ENCODE results near the gene SLC23A3. TPM values are rescaled to one million over a fixed set of nuclear protein-coding genes. Genes with fewer than 3 reads are reported as not detected.

Gene SLC23A3, protein sequence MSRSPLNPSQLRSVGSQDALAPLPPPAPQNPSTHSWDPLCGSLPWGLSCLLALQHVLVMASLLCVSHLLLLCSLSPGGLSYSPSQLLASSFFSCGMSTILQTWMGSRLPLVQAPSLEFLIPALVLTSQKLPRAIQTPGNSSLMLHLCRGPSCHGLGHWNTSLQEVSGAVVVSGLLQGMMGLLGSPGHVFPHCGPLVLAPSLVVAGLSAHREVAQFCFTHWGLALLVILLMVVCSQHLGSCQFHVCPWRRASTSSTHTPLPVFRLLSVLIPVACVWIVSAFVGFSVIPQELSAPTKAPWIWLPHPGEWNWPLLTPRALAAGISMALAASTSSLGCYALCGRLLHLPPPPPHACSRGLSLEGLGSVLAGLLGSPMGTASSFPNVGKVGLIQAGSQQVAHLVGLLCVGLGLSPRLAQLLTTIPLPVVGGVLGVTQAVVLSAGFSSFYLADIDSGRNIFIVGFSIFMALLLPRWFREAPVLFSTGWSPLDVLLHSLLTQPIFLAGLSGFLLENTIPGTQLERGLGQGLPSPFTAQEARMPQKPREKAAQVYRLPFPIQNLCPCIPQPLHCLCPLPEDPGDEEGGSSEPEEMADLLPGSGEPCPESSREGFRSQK
- 0.39 to 1.6 TPM (median 0.51 TPM) in 5 replicates for total RNA-seq (2022; extraction: Qiagen RNA extraction; ENCODE audit: low read depth)

DNA sequence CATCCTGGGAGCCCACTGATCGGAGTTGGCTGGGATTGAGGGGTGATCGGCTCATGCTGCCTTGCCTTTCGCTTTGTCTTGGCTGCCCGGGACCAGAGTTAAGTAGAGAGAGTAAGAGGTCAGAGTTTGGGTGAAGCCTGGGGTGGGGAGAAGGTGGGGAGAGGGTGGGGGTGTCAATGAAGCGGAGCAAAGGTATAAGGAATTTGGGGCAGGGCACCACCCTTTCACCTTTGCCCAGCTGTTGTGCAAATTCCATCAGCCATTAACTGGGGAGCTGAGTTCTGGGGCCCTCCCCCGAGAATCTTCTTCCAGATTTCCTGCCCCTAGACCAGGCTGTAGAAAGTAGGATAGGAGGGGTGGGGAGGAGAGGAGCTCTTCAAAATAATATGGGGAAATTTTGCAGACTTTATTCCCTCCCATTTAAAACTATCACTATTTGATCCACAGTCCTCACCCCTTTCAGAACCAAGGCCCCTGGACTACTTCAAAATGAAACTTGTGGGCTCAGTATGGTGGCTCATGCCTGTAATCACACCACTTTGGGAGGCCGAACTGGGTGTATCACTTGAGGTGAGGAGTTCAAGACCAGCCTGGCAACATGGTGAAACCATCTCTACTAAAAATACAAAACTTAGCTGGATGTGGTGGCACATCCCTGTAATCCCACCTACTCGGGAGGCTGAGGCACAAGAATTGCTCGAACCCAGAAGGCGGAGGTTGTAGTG is at the start of gene SLC23A3:
Gene SLC23A3, minus strand, starts transcription at position 100 of the 725 bp plus-strand sequence. Its CDS starts 45 bp downstream, at position 55.

DNA sequence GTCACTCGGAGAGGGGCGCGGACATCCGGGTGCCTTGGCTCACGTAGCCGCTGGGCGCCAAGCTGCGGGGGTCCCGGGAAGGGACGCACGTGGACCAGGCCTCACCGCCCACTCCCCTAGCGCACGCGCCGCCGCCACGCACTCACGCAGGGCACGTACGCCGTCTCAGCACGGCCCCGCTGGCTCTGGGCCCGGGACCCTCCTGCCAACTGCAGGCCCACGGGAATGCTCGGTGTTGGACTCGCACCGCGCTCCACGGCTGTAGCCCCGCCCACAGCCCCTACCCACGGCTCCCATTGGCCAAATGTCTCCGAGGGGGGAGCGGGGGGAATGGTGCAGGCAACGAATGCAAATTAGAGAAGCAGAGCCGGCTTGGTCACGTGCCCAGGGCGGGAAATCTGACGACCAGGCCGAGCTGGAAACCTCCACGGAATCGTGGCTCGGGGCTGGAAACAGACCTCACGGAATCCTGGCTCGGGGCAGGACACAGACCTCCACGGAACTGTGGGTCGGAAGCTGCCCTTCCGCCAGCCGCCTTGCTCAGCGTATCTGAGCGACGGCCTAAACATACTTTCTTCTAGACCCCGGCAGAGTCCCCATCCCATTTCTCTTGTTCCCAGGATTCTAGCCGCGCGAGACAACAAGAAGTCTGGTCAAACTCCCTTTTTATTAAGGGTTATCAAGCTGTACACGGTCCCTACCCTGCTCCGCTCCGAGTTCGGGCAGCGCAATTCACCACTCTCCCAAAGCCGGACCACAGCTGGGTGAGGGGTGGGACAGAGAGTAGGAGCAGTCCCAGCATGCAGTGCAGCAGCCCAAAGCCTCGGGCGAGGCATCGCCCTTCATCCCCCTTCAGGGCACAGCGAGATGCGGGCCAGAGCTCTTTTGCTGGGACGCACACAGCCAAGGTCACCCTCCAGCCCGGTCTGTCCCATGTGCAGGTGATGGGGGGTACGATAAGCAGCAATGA is 49.2 kb upstream of the SLC23A3 start, which contains the start of gene ABCB6:
Gene ABCB6, minus strand, starts transcription at position 227 of the 970 bp plus-strand sequence. CDS start 285 bp downstream, outside the sequence.

DNA sequence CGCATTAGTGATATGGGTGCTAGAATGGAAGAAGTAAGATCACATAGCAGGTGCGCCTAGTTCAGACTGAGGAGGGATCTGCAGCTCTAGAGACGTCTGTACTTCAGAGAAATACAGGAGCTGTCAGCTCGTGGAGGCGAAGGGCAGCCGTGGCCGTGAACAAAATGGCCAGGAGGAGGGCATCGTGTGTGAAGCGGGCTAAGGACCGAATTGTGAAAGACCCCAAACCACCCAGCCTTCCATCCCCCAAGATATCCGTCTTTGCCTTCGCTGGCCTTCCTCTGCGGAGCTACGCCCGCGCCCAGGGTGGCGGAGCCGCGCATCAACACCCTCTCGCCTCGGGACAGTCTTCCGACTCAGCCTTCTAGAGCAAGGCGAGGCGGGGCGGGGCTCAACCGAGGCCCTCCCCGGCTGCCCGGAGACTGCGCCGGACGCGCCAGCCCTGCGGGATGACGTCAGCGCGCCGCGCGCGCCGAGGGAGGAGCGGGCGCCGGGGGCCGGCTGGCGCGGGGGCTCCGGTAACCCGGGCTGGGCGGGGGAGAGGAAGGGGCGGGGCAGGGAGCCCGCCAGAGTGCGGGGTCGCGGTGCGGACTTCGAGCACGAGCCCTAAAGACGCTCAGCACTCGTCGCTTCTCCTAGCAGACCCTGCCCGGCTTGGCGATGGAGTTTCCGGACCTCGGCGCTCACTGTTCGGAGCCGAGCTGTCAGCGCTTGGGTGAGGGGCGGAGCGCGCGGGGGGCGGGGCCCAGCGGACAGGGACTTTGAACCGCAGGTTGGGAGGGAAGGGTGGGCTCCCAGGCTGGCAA is 36.7 kb upstream of the SLC23A3 start, which contains the start of gene ZFAND2B:
Gene ZFAND2B, plus strand, starts transcription at position 455 of the 806 bp plus-strand sequence. Its CDS starts 206 bp downstream, at position 661.

DNA sequence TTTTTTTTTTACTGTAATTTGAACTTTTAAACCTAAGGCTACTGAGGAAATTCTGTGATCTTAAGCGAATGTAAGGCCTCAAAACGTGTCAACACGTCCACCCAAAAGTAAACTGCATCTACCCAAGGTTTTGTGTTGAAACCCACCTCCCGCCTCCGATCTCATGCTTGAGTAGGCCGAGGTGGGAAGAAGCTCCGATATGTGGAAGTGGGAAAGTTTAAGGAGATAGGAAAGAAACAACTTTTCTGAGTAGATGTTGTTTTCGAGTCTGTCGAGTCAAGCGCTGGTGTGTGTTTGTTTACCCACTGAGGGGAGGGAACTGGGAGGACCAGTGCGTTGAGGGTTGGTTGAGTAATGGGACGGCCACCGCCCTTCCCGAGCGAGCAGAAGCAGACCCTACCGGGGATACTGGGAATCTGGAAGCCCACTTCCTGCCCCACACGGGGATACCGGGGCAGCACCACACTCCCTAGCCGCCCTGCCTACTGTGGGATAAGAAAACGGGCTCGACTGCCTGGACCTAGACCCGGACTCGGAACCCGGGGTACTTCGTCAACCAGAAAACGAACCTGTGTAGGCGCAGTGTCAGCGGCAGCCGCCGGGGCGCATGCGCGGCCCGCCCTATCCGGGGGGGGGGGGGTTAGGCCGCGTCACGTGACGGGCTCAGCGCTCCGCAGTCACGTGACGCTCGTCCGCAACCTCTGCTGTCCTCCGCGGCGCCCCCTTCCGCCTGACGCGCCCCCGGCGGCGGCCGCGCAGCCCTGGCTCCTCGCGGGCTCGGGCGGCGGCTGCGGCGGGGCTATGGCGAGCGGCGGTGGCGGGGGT is 7.9 kb upstream of the SLC23A3 start, which contains the start of gene RETREG2:
Gene RETREG2, plus strand, starts transcription at position 724 of the 825 bp plus-strand sequence. Its CDS starts 78 bp downstream, at position 802.

DNA sequence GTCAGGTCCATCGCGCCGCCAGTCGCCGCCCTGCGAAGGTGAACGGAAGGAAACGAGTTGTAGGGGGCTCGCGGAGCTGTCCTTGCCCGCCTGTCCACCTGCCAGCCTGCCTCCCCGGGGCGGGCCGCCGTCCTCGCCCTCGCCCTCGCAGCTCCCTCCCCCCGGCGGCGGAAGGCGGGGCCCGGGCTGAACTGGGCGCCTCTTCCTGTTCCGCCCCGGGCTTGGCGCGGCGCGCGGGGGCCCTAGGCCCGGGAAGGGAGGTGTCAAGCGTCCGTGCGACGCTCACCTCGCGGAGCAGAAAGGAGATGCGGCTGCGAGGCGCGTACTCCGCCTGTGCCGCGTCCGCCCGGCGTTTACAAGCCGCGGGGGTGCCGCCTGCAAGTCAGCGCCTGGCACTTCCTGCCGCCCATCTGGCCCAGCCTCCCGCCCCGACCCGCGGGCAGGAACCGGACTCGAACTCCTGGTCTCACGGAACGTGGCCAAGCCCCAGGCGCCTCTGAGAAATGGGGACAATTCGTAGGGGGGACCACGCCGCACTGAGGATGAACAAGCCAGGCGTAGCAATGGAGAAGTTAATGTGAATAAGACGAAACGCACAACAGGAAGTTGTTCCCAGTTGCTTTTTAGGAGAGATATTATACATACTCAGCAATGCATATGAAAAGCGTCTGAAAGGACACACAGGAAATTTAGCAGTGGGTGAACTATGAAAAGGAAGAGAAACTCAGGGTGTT is 7.2 kb upstream of the SLC23A3 start, which contains the start of gene CNPPD1:
Gene CNPPD1, minus strand, starts transcription at position 108 of the 734 bp plus-strand sequence. Its CDS starts 97 bp downstream, at position 11.

DNA sequence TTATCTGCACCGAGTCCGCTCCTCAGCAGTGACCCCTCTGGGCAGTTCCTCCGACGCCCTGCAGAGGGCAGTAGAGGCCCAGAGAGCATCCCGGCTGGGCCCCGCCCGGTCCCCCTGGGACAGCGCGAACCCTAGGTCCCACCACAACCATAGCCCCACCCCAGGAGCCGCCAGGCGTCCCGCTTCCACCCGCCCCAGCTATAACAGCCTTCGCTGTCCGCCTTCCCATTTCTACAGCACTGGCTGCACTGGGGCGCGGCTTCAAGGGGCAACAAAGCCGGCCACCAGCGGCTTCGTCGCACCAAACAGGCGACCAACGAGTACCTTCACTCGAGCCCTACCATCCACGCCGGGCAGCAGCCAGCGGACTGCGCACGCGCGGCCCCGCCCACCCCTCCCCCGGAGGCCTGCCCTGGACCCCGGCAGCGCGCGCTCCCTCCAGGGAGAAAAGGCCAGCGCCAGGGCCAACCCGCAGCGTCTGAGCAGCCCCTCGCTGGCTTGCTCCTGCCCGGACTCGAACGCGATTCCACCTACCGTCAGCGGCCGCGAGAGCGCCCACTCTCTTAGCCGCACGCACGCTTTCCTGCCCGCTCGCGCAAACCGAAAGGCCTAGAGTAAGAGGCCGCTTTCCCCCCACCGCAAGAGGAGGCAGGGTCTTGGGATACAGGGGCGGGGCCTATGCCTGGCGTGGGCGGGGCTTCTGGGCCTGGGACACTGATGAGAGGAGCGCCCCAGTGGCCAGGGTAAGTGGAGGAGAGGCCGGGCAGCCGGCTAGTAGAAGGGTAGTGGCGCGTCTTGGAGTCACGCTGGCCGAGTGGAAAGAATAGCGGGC is 9.4 kb downstream of the SLC23A3 start, which contains the start of gene NHEJ1:
Gene NHEJ1, minus strand, starts transcription at position 630 of the 832 bp plus-strand sequence. CDS start 2,453 bp downstream, outside the sequence.

Other genes with a start within 250 kb of the SLC23A3 start
- 3.2 to 6.1 TPM (median 5.3 TPM) in 5 replicates for gene CDK5R2, start 210.4 kb downstream of the SLC23A3 start, total RNA-seq (2022; extraction: Qiagen RNA extraction; ENCODE audit: low read depth)
- not detected in 5 replicates for gene FEV, start 184.8 kb downstream of the SLC23A3 start, total RNA-seq (2022; extraction: Qiagen RNA extraction; ENCODE audit: low read depth)
- gene CRYBA2, start 176.6 kb downstream of the SLC23A3 start, total RNA-seq (2022; extraction: Qiagen RNA extraction; ENCODE audit: low read depth) = not detected in 5 replicates
- gene CFAP65, start 128.5 kb downstream of the SLC23A3 start, total RNA-seq (2022; extraction: Qiagen RNA extraction; ENCODE audit: low read depth) = 0.14 to 0.21 TPM (median 0.18 TPM) in 4 of 5 replicates, not detected in the other
- gene IHH, start 109.1 kb downstream of the SLC23A3 start, total RNA-seq (2022; extraction: Qiagen RNA extraction; ENCODE audit: low read depth) = 0.13 to 0.45 TPM (median 0.31 TPM) in 5 replicates
- 14.9 to 20.3 TPM (median 16.4 TPM) in 5 replicates for gene NHEJ1, start 9.2 kb downstream of the SLC23A3 start, total RNA-seq (2022; extraction: Qiagen RNA extraction; ENCODE audit: low read depth)
- 37.6 to 45.1 TPM (median 44.4 TPM) in 5 replicates for gene CNPPD1, start 6.9 kb upstream of the SLC23A3 start, total RNA-seq (2022; extraction: Qiagen RNA extraction; ENCODE audit: low read depth)
- 55.8 to 83.6 TPM (median 80.0 TPM) in 5 replicates for gene RETREG2, start 8.2 kb upstream of the SLC23A3 start, total RNA-seq (2022; extraction: Qiagen RNA extraction; ENCODE audit: low read depth)
- 16.4 to 22.1 TPM (median 21.8 TPM) in 5 replicates for gene ZFAND2B, start 36.8 kb upstream of the SLC23A3 start, total RNA-seq (2022; extraction: Qiagen RNA extraction; ENCODE audit: low read depth)
- gene ABCB6, start 48.9 kb upstream of the SLC23A3 start, total RNA-seq (2022; extraction: Qiagen RNA extraction; ENCODE audit: low read depth) = 19.6 to 34.4 TPM (median 31.2 TPM) in 5 replicates
- 38.5 to 47.2 TPM (median 43.3 TPM) in 5 replicates for gene ATG9A, start 59.6 kb upstream of the SLC23A3 start, total RNA-seq (2022; extraction: Qiagen RNA extraction; ENCODE audit: low read depth)
- gene ANKZF1, start 59.8 kb upstream of the SLC23A3 start, total RNA-seq (2022; extraction: Qiagen RNA extraction; ENCODE audit: low read depth) = 12.4 to 16.6 TPM (median 16.2 TPM) in 5 replicates
- 5.0 to 6.7 TPM (median 6.3 TPM) in 5 replicates for gene GLB1L, start 75.4 kb upstream of the SLC23A3 start, total RNA-seq (2022; extraction: Qiagen RNA extraction; ENCODE audit: low read depth)
- gene STK16, start 75.5 kb upstream of the SLC23A3 start, total RNA-seq (2022; extraction: Qiagen RNA extraction; ENCODE audit: low read depth) = 26.4 to 32.1 TPM (median 29.5 TPM) in 5 replicates
- gene TUBA4B, start 83.2 kb upstream of the SLC23A3 start, total RNA-seq (2022; extraction: Qiagen RNA extraction; ENCODE audit: low read depth) = 0.13 to 0.34 TPM (median 0.19 TPM) in 3 of 5 replicates, not detected in the others
- gene TUBA4A, start 83.9 kb upstream of the SLC23A3 start, total RNA-seq (2022; extraction: Qiagen RNA extraction; ENCODE audit: low read depth) = 273 to 385 TPM (median 299 TPM) in 5 replicates
- 30.0 to 40.2 TPM (median 38.3 TPM) in 5 replicates for gene DNAJB2, start 109.3 kb upstream of the SLC23A3 start, total RNA-seq (2022; extraction: Qiagen RNA extraction; ENCODE audit: low read depth)
- gene PTPRN, start 139.4 kb upstream of the SLC23A3 start, total RNA-seq (2022; extraction: Qiagen RNA extraction; ENCODE audit: low read depth) = 0.95 to 1.9 TPM (median 1.5 TPM) in 5 replicates
- gene RESP18, start 162.7 kb upstream of the SLC23A3 start, total RNA-seq (2022; extraction: Qiagen RNA extraction; ENCODE audit: low read depth) = not detected in 5 replicates
- gene DNPEP, start 217.9 kb upstream of the SLC23A3 start, total RNA-seq (2022; extraction: Qiagen RNA extraction; ENCODE audit: low read depth) = 54.9 to 67.6 TPM (median 60.7 TPM) in 5 replicates
- 0.27 to 0.84 TPM (median 0.43 TPM) in 5 replicates for gene DES, start 248.3 kb upstream of the SLC23A3 start, total RNA-seq (2022; extraction: Qiagen RNA extraction; ENCODE audit: low read depth)